HG03066 (cell line): ENCODE measurements around the gene STXBP6.
A peak's percentile ranks its signal among the peaks of the same experiment; 100 is the strongest.
"Not testable (repeated sequence)": the region's sequence is repeated elsewhere in the genome, so short reads cannot be mapped to it uniquely, and the experiment has no call there.

Experiments
- ATAC-seq: cut with Tn5 transposase; IDR thresholded peaks from one replicate; pipeline ENCODE4 v1.9.1; 2021; ENCODE audit warnings: low read depth; ENCODE audit not compliant: unreplicated experiment

STXBP6 gene

DNA sequence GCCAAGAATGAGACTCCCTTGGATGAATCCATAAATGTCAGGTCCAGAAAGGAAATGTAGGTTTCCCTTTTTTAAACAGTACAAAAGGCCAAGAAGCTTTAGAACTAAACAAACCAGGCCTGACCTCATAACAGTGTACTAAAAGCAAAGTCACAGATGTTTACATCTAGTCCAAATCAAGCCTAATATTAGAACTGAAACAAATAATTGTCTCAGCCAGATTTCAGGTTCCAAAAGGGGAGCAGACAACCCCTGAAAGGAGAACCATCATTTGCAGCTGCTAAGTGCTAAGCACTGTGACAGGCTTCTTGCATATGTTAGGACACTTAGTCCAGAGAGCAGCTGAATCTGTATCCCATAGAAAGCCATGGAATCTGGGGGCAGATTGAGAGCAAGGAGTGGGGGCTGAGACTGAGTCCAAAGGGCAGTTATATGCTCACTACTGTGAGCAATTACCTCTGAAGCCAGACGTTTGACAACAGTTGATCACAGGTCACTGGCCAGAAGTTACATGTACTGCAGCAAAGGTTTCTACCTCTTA is 90.1 kb downstream of the STXBP6 start:
- ATAC-seq: peak; percentile 71

DNA sequence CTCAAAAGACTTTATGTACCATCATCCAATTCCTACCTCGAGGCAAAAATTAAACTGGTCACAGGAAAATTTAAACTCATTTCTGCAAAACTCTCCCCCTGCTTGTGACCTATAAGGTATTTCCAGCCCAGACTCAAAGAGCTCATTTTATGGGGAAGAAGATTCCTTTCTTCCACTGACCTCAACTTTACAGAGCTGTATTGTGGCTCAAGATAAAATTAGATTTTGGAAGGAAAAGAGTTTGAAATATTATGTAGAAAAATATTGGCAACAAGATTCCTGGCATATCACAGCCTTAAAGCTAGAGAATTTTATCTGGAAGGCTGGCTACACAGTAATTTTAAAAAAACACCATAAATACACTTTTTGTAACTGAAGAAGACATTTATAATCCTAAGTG is 91.7 kb downstream of the STXBP6 start:
- ATAC-seq: no peak

DNA sequence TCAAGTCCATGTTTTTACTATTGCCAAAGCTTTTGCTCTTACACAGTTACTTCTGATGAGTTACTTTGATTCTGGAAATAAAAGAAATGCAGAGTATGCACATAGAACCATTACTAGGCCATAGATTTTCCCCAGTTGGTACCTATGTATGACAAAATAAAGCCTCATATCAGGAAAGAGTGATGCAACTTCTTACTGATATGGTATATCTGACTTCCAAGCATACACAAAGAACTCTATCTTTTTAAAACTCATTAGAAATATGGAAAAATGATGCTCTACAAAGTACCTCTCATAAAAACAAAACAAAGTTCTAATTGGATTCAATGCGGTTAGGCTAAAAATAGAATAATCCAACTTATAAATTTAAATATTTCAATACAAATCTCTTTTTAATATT is 92.1 kb downstream of the STXBP6 start:
- no peak for ATAC-seq

GRCh38 chr14:24956104-24956503 is 93.8 kb downstream of the STXBP6 start:
- ATAC-seq: no peak

DNA sequence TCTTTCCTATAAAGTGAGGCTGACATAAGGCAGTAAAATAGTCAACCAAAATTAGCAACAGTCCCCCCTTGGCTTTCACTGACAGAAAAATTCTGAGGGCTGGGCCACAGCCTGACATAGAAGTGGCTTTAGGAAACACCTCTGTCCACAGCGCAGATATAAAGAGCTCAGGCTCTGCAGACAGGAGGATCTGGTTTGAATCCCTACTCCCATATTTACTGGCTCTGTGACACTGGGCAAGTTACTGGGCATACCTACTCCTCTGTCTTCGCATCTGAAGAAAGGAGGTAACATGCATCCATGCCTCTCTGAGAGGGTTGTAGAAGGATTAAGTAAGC is 95.3 kb downstream of the STXBP6 start:
- ATAC-seq: no peak

GRCh38 chr14:24954037-24954699 is 95.8 kb downstream of the STXBP6 start:
- ATAC-seq: peak; percentile 93

- ATAC-seq: no peak
Observed at GRCh38 chr14:24952851-24953666, 96.9 kb downstream of the STXBP6 start.

DNA sequence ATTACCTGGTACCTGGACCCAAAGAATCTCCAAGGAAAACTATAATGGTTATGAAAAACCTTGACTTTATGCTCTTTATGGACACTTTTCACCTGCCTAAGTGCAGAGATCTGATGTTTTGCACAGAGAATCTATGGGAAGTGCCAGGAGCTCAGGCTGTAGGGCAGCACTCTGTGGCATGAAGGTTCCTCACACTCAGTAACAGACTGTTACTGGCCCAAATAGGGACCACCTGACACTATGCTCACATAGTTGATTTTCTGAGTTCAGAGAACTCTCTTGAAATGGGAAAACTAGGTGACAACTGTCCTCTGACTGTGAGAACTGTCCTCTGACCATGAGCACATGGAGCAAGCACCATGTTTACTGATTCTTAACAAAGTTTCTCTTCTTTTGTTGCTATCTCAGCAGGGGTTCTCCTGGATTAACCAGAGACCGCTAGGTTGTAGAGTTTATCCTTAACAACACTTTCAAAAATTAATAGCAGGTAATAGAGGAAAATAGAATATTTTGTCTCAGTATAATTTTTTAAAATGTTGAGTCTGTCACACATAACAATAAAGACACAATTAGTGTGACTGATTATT is 101.6 kb downstream of the STXBP6 start:
- ATAC-seq: no peak

- ATAC-seq: no peak
Observed at GRCh38 chr14:24947131-24947530, 102.8 kb downstream of the STXBP6 start.

DNA sequence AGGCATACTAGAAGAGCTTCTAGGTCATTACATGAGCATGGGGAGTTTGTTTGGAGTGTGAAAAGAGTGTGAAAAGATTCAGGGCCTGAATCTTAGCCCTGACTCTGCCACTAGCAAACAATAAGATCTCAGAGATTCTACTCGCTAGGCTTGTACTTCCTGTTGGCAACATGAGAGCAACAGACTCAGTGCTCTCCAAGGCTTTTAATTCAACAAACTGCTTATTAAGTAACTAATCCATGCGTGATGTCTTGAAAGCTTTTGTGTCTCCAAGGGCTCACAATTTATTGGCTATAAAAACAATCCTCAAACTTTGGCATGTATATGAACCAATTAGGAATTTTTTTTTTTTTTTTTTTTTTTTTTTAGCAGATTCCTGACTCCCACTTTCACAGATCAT is 105.1 kb downstream of the STXBP6 start:
- ATAC-seq: no peak

DNA sequence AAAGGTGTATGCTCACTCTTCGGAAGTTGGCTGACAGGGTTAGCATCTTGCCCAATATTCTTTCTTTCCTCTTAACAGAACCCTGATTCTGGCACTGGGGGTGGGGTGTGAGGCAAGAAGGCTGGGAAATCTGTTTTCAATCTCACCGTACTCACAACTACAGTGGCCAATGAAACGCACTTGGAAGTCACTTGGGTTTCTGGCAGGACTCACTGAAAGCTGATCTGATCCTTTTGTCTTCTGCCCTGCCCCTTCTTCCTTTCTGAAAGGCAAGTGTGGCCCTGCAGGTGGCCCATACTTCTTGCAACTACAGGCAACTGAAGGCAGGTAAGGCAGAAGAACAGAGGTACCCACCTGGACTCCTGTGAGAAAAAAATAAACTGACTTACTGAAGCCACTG is 106.9 kb downstream of the STXBP6 start:
- ATAC-seq: no peak

- peak; percentile 54 for ATAC-seq
Observed at GRCh38 chr14:24941719-24942118, 108.2 kb downstream of the STXBP6 start.

DNA sequence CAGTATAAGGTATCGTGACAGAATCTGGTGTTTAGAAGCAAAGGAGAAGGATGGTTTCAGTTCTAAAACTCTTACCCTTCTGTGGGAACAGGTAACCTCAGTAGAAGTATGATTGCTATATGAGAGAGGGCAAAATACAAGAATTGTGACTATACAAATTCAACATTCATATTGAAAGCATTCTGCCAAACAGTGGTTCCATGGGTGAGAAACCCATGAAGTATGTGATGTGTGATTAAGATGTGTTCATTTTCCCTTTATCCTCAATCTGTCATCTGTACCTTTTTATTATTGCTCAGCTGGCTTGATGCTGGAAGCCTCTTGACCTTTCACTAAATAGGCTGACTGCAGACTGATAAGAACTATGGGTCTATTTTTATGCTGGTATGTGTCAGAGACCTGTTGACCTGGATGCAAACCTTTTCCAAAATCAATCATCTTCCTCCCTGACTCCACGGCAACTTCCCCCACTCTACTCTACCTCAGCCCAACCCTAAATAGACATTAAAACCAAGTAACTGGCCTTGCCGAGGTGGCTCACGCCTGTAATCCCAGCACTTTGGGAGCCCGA is 109.6 kb downstream of the STXBP6 start:
- ATAC-seq: no peak

- ATAC-seq: no peak
Observed at GRCh38 chr14:24938593-24938992, 111.4 kb downstream of the STXBP6 start.

GRCh38 chr14:24937300-24937699 is 112.6 kb downstream of the STXBP6 start:
- ATAC-seq: no peak

- ATAC-seq: not testable (repeated sequence)
Observed at GRCh38 chr14:24936773-24937172, 113.2 kb downstream of the STXBP6 start.

GRCh38 chr14:24935796-24936195 is 114.2 kb downstream of the STXBP6 start:
- ATAC-seq: no peak

DNA sequence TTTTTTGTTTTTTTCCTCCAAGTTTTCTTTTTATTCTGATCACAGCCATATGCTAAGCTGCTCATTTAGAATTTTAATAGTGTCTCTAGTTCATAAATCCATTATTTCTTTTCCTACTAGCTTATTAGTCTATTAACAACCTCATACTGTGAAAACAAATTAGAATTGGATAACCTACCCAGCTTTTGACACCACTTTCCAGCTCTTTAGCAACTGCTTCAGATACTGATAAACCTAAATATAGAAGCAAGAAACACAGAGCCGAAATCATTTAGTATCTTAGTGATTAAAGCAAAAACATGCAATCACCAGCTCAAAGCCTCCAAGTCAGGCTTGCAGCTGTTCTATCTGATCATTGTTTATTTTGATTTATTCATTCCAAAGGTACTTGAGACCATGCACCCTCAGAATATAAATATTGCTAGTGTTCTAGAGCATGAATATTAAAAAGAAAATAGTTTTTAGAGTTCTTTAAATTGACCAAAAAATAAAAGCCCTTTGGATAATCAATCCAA is 121.5 kb downstream of the STXBP6 start:
- ATAC-seq: no peak

DNA sequence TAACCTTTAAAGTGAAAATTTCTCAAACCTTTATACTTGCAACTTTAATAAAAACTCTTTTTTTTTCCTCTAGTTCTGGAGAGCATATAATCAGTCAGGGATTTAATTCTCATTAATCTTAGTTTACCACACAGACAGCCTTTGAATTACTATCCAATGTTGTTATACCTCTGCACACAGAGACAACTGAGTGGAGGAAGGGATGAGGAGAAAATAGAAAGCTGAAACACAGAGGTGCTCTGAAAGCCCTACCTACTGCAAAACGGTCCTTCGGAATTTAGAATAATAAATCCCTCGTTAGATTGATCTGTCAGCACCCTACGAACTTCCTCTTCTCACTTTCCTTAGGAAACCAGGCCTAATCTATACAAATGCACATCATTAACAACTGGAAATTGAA is 122.1 kb downstream of the STXBP6 start:
- no peak for ATAC-seq

DNA sequence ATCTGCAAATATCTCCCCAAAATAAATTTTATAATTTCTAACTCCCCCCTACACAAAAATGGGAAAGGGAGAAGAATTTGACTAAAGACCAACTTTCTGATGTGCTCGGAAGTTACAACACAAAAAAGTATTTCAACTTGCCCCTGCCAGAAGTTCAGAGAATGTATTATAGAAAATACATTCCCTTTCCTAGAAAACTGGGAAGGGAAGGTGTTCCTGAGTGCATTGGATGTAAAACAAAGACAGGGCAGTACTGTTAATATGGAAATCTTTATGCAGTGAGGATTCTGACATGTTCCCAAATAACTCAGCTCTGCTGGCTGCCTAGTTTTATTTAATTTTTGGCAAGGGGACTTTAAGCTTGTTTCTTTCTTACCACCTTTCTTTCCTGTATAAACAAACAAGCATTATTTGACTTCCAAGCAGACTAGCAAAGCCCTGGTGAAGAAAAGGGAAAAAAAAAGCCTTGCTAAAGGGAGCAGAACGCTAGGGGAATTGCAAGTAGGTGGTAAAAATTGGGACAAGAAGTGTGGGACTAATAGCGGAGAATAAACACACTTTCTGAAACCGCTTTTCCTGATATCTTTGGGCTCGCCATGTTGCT is 124.1 kb downstream of the STXBP6 start:
- ATAC-seq: no peak

- no peak for ATAC-seq
Observed at GRCh38 chr14:24924544-24924943, 125.4 kb downstream of the STXBP6 start.
